GM12865 (cell line): ENCODE data around the gene LURAP1L.

ENCODE experiments used
- DNase-seq: peaks from one replicate; pipeline ENCODE4 v3.0.0; 2010; ENCODE audit warnings: low read depth
- H3K4me3 ChIP-seq: 2 replicates; pipeline ENCODE4 v1.5.1; 2011; ENCODE audit warnings: mild to moderate bottlenecking, low read depth, low read length, control low read depth
- TF ChIP-seq, protein P1 (sequence below): IDR thresholded peaks from 2 replicates; pipeline ENCODE4 v1.5.1; 2011; ENCODE audit warnings: low read length, control low read depth, low read depth, inconsistent platforms; ENCODE audit not compliant: insufficient read depth; ENCODE audit errors: missing control alignments

The LURAP1L gene

DNA sequence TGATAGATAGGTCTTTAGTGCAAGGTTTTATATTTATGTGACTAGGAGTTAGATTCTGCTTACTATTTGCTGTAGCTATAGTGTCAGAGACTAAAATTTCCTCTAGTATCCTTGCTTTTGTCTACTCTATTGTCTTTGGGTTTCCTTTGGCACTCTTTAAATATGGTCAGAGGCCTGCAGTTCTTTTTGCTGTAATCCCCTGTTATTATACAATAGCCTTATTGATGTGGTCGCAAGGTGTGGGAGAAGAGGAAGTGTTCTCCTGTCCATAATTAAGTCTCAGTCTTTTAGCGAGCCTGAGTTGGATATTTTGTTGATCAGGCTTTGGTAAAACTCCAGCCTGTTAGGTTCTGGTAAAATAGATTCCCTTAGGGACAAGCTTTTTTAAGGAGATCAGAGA is 34.9 kb downstream of the LURAP1L start:
- no peak overlapping the region for H3K4me3 ChIP-seq
- no peak for DNase-seq
- TF ChIP-seq, protein P1, sequence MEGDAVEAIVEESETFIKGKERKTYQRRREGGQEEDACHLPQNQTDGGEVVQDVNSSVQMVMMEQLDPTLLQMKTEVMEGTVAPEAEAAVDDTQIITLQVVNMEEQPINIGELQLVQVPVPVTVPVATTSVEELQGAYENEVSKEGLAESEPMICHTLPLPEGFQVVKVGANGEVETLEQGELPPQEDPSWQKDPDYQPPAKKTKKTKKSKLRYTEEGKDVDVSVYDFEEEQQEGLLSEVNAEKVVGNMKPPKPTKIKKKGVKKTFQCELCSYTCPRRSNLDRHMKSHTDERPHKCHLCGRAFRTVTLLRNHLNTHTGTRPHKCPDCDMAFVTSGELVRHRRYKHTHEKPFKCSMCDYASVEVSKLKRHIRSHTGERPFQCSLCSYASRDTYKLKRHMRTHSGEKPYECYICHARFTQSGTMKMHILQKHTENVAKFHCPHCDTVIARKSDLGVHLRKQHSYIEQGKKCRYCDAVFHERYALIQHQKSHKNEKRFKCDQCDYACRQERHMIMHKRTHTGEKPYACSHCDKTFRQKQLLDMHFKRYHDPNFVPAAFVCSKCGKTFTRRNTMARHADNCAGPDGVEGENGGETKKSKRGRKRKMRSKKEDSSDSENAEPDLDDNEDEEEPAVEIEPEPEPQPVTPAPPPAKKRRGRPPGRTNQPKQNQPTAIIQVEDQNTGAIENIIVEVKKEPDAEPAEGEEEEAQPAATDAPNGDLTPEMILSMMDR, result no peak

DNA sequence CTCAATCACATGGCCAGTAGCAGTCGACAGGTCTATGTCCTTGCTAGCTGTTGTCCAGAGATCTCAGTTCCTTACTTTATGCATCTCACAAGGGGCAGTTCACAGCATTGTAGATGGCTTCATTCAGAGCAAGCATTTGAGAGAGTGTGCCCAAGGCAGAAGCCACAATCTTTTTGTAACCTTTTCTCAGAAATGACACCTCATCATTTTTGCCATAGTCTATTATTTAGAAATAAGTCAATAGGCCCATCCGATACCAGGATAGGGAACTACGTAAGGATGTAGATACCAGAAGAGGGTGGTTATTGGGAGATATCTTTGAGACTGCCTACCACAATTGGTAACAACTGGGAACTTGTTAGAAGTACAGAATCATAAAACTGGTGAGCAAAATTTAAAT is 37.1 kb downstream of the LURAP1L start:
- TF ChIP-seq, protein P1, result no peak
- H3K4me3 ChIP-seq, result no peak overlapping the region
- DNase-seq, result no peak

DNA sequence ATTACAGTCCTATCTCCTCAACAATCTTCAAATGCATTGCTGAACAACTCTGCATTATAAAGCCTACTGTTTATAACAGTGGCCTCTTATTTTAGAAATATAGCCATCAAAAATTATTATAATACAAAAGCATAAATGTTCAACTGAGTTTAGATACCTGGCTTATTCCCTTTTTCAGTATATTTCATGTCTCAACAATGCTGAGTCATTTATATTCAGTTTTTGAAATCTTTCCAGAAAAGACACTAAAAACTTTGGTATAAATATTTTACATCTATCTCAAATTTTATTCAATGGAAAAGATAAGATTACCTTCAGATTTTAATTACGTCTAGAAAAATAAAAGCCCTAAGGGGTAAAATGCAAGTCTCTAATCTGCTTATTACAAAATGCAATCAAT is 37.9 kb downstream of the LURAP1L start:
- DNase-seq, result no peak
- TF ChIP-seq, protein P1, result no peak
- H3K4me3 ChIP-seq, result no peak overlapping the region

DNA sequence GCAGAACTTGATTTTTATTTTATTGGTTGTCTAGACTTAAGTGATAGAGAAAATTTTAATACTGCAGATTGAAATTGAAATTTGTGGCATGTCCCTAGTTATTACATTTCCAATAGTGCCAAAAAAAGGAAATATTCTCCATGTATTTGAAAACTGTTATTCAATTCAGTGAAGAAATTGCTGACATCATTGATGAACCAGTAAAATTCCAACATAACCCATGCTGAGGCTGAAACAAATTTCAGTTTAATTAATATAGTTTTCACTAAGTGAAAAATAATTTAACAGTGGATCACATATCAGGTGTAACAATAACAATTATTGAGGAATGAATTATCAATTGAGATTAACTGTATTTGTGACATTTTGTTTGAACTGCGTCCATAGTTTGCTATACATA is 38.7 kb downstream of the LURAP1L start:
- TF ChIP-seq, protein P1, result no peak
- H3K4me3 ChIP-seq, result no peak overlapping the region
- DNase-seq, result no peak

DNA sequence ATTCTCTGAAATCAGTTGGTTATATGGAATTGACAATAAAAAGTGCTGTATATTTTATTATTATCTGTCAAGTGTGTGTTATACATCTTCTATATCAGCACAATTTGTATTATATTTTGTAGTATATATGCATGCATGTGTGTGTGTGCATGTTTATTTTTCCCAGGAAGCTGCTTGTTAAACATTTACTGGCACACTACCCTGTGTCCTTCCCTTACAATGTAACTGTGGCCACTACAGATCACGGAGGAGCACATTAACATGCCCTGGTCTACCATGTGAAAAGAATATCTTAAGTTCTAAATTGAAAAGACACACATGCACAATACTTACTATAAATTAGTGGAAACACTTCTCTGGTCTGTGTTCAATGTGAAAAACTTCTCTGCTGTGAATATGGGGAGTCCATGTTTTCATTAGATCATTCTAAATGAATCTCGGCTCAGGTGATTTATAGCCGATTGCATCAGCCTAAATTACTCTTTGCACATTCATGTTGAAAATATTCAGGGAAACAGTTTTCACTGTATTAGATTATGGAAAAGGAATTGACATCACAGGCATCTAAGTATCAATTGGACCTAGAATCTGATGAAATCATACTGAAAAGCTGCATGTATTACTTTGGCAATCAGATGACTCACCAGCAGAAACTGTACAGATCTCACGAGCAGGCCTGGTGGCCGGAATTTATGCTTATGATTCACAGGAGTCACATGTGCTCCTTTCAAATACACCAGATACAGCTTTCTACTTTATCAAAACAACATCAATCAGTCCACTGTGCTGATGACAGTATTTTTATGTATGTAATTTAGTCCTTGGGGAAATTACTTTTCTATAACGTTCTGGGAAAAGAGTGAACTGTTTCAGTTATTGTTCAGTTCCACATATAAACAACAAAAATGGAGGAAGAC is 39.4 kb downstream of the LURAP1L start:
- no peak overlapping the region for H3K4me3 ChIP-seq
- TF ChIP-seq, protein P1, result no peak
- DNase-seq, result peak; percentile 53

DNA sequence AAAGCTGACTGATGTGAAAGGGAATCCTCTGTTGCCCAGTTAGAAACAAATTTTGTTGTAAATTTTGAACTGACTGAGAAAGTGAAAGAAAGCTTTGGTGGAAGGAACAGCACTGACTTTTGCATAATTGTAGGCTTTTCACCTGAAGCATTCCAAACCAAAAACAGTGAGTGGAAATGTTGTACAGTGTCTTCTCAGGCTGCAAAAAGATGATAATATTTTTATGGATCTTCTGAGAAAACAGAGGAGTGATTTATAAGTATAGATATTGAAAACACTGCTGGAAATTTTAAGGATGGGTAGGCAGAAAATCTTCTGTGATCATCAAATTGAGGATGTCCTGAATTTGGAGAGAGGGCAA is 40.0 kb downstream of the LURAP1L start:
- DNase-seq, result no peak
- TF ChIP-seq, protein P1, result no peak
- H3K4me3 ChIP-seq, result no peak overlapping the region

DNA sequence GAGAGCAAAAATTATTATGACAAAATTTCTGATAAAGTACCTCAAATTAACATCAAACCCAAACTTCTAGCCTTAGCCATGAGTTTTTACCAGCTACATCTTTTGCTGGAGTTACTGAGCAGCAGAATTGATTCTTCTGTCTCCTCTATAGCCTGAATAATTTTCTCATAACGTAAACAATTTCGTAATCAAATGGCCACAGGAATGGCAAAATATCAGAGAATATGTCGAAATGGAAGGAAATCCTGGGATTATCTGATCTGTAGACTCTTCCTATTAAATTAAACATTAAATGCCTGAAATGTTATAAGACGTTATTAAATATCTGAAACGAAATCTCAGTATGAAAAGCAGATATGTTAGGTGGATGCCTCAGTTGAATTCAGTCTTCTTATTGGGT is 41.1 kb downstream of the LURAP1L start:
- DNase-seq, result no peak
- no peak overlapping the region for H3K4me3 ChIP-seq
- TF ChIP-seq, protein P1, result no peak
